ENCODE data around the gene IFIT5.
"Not testable (repeated sequence)": the region's sequence is repeated elsewhere in the genome, so short reads cannot be mapped to it uniquely, and the experiment has no call there.

DNA sequence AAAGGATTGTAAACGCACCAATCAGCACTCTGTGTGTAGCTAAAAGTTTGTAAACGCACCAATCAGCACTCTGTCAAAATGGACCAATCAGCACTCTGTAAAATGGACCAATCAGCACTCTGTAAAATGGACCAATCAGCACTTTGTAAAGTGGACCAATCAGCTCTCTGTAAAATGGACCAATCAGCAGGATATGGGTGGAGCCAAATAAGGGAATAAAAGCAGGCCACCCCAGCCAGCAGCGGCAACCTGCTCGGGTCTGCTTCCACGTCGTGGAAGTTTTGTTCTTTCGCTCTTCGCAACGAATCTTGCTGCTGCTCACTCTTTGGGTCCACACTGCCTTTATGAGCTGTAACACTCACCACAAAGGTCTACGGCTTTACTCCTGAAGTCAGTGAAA, 2.1 kb upstream of the IFIT5 start:
- TF ChIP-seq POLR2A (IDR thresholded peaks at IDR 0.05; ENCODE audit: low read length); GATA1 (IDR thresholded peaks at IDR 0.05; ENCODE audit: low read depth, low read length): not testable (repeated sequence)
